ENCODE data around the gene SPATA2.
A peak's percentile ranks its signal among the peaks of the same experiment; 100 is the strongest.

SPATA2 gene

DNA sequence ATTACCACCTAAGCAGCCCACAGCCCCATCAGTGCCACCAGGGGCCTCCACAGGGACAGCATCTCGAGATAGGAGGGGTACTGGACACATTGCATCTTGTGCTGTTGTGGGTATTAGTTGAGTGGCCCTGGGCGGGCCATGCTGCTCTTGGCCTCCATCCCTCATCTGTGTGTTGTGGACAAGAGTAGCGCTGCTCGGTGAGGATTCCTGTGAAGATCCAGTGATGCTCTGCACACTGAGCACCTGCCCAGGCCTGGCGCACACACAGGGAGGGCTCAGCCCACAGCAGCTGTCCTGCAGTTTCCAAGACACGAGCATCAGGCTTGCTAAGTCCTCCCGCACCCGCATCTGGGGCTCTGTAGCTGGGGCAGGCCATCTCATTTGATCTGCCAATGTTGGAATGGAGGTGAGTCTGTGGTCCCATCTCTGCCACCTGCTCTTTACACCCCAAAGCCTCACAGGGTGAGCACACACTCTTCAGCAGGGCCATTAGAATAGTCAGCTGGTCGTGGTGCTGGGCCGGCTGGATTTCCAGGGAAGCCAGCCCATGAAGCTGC, 32.0 kb downstream of the SPATA2 start:
- Histone ChIP-seq H4K20me1 (ENCODE audit: insufficient read depth, low read length) (no peaks in the 10 kb centered on the region), H3K27ac (ENCODE audit: low read depth, low read length, poor library complexity, severe bottlenecking) (peak overlapping the region; percentile 85), H3K4me2 (ENCODE audit: low read length) (no peak overlapping the region), H3K9me3 (ENCODE audit: low read length) (no peaks in the 10 kb centered on the region), H2AFZ (ENCODE audit: low read length) (no peak overlapping the region), H3K4me3 (ENCODE audit: low read depth, low read length, poor library complexity, severe bottlenecking) (no peak overlapping the region), H3K4me1 (ENCODE audit: insufficient read depth, low read length, severe bottlenecking) (peaks cover 36% of the 10 kb centered on the region), H3K27me3 (ENCODE audit: insufficient read depth, low read length) (no peaks in the 10 kb centered on the region), H3K9me2 (ENCODE audit: low read depth, low read length) (no peaks in the 10 kb centered on the region), H3K79me2 (ENCODE audit: insufficient read depth, low read length) (no peaks in the 10 kb centered on the region), H3F3A (ENCODE audit: insufficient read depth, low read length) (0 out of 2 replicates have a peak, but pooled peaks cover 5% of the 10 kb centered on the region), H3K36me3 (ENCODE audit: insufficient read depth, low read length) (peaks cover 69% of the 10 kb centered on the region; the same call in 1 of the 2 replicates), H3K9ac (ENCODE audit: low read length) (no peak overlapping the region)
- TF ChIP-seq EZH2 (IDR thresholded peaks at IDR 0.05; ENCODE audit: borderline replicate concordance, low read length), result no peak
- TF ChIP-seq, protein P1, sequence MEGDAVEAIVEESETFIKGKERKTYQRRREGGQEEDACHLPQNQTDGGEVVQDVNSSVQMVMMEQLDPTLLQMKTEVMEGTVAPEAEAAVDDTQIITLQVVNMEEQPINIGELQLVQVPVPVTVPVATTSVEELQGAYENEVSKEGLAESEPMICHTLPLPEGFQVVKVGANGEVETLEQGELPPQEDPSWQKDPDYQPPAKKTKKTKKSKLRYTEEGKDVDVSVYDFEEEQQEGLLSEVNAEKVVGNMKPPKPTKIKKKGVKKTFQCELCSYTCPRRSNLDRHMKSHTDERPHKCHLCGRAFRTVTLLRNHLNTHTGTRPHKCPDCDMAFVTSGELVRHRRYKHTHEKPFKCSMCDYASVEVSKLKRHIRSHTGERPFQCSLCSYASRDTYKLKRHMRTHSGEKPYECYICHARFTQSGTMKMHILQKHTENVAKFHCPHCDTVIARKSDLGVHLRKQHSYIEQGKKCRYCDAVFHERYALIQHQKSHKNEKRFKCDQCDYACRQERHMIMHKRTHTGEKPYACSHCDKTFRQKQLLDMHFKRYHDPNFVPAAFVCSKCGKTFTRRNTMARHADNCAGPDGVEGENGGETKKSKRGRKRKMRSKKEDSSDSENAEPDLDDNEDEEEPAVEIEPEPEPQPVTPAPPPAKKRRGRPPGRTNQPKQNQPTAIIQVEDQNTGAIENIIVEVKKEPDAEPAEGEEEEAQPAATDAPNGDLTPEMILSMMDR (IDR thresholded peaks at IDR 0.05; ENCODE audit: low read length), result no peak

DNA sequence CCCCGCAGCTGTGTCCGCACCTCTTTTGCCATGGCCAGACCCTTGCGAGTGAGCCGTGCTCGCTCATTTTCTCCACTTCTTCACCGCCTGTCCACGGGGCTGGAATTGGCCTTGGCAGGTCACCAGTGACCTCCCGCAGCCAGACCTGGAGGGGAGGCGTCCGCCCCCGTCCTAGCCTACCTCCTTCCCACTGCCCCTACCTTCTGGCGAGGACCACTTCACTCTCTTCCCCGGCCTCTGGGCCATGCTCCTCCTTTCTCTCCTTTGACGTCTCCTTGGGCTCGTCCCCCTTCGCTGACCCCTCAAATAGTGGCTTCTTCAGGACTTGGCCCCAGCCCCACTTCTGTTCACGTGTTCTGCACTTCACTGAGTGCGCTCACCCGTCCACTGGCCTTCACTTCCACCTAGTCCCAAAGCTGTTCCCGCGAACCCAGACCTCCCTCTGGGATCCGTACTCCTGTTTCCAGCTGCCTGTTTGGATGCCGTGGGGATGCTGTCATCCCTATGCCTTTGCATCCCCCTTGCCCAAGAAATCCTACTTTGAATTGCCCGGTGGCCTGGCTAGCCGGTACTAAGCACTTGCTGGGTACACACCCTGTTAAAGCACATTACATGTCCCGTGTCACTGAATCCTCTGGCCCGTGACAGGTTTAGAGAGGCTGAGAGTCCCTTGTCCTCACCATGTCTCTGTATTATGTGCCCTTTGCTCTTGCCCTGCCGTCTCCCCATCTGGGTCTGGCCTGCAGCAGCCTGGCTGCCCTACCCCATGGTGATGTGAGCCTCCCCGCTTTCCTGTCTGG, 33.0 kb downstream of the SPATA2 start:
- H3K4me1 ChIP-seq (ENCODE audit: insufficient read depth, low read length, severe bottlenecking), result peaks cover 32% of the 10 kb centered on the region
- H3K9me3 ChIP-seq (ENCODE audit: low read length), result no peaks in the 10 kb centered on the region
- no peak overlapping the region for H3K4me2 ChIP-seq (ENCODE audit: low read length)
- no peaks in the 10 kb centered on the region for H3K27me3 ChIP-seq (ENCODE audit: insufficient read depth, low read length)
- no peak overlapping the region for H3K27ac ChIP-seq (ENCODE audit: low read depth, low read length, poor library complexity, severe bottlenecking)
- H2AFZ ChIP-seq (ENCODE audit: low read length), result no peak overlapping the region
- H3K36me3 ChIP-seq (ENCODE audit: insufficient read depth, low read length), result peaks cover 62% of the 10 kb centered on the region; the same call in 1 of the 2 replicates
- no peak overlapping the region for H3K9ac ChIP-seq (ENCODE audit: low read length)
- H3K4me3 ChIP-seq (ENCODE audit: low read depth, low read length, poor library complexity, severe bottlenecking), result no peak overlapping the region
- H3K79me2 ChIP-seq (ENCODE audit: insufficient read depth, low read length), result no peaks in the 10 kb centered on the region
- no peaks in the 10 kb centered on the region for H4K20me1 ChIP-seq (ENCODE audit: insufficient read depth, low read length)
- no peaks in the 10 kb centered on the region for H3K9me2 ChIP-seq (ENCODE audit: low read depth, low read length)
- no peak for TF ChIP-seq EZH2 (IDR thresholded peaks at IDR 0.05; ENCODE audit: borderline replicate concordance, low read length)
- TF ChIP-seq, protein P1 (IDR thresholded peaks at IDR 0.05; ENCODE audit: low read length), result no peak
- 0 out of 2 replicates have a peak, but pooled peaks cover 5% of the 10 kb centered on the region for H3F3A ChIP-seq (ENCODE audit: insufficient read depth, low read length)

DNA sequence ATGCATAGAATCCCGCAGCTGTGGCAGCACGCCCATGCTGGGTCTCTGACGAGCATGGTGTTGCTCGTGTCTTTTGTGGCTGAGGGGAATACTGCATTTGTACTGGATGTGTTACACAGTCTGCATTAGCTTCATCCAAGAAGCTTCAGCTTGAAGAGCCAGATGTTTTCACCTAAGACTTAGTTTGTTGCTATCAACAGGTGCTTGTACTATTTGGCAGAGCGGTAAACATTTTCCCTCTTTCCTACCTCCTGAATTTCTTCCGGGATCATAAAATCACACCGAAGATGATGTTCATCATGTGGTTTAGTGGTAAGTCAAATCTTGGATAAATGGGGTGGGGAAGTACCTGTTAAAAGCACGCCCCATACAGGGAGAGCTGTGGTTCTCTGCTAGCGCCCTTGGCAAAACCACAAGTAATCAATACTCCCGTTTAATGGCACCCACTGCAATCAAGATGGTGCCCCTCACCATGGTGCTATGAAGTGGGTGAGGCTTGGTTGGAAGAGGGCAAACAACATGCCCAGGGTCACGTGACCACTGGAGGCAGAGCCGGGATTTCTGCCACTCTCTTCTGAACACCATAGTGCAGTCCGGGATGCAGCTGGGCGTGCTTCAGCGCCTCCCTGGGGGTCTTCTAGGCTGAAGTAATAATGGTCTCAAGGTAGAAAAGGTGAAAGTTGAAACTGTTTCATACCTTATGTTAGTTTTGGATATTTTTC, 34.4 kb downstream of the SPATA2 start:
- H3F3A ChIP-seq (ENCODE audit: insufficient read depth, low read length), result 0 out of 2 replicates have a peak, but pooled peaks cover 5% of the 10 kb centered on the region
- H3K4me2 ChIP-seq (ENCODE audit: low read length), result no peak overlapping the region
- no peaks in the 10 kb centered on the region for H3K79me2 ChIP-seq (ENCODE audit: insufficient read depth, low read length)
- no peaks in the 10 kb centered on the region for H3K27me3 ChIP-seq (ENCODE audit: insufficient read depth, low read length)
- H2AFZ ChIP-seq (ENCODE audit: low read length), result no peak overlapping the region
- H3K4me3 ChIP-seq (ENCODE audit: low read depth, low read length, poor library complexity, severe bottlenecking), result no peak overlapping the region
- no peaks in the 10 kb centered on the region for H3K9me3 ChIP-seq (ENCODE audit: low read length)
- H3K4me1 ChIP-seq (ENCODE audit: insufficient read depth, low read length, severe bottlenecking), result peaks cover 23% of the 10 kb centered on the region
- no peaks in the 10 kb centered on the region for H3K9me2 ChIP-seq (ENCODE audit: low read depth, low read length)
- H4K20me1 ChIP-seq (ENCODE audit: insufficient read depth, low read length), result no peaks in the 10 kb centered on the region
- peaks cover 63% of the 10 kb centered on the region for H3K36me3 ChIP-seq (ENCODE audit: insufficient read depth, low read length)
- no peak overlapping the region for H3K27ac ChIP-seq (ENCODE audit: low read depth, low read length, poor library complexity, severe bottlenecking)
- TF ChIP-seq, protein P1 (IDR thresholded peaks at IDR 0.05; ENCODE audit: low read length), result no peak
- TF ChIP-seq EZH2 (IDR thresholded peaks at IDR 0.05; ENCODE audit: borderline replicate concordance, low read length), result no peak
- H3K9ac ChIP-seq (ENCODE audit: low read length), result no peak overlapping the region

Data from OCI-LY1 (cell line).